HG03175 (cell line): ENCODE results near the gene ALPG.
"Not testable (repeated sequence)": the region's sequence is repeated elsewhere in the genome, so short reads cannot be mapped to it uniquely, and the experiment has no call there.

Source experiments
- ATAC-seq: cut with Tn5 transposase; IDR thresholded peaks from one replicate; pipeline ENCODE4 v1.9.1; 2021; ENCODE audit warnings: mild to moderate bottlenecking, moderate library complexity; ENCODE audit not compliant: unreplicated experiment

ALPG gene

GRCh38 chr2:232418466-232419244 is 12.0 kb downstream of the ALPG start:
- no peak for ATAC-seq

GRCh38 chr2:232419245-232420072 is 12.8 kb downstream of the ALPG start:
- ATAC-seq = no peak

GRCh38 chr2:232420073-232420454 is 13.4 kb downstream of the ALPG start:
- ATAC-seq = no peak

- no peak for ATAC-seq
These were observed 14.0 kb downstream of the ALPG start for GRCh38 chr2:232420463-232421188.

- no peak for ATAC-seq
These were observed 14.6 kb downstream of the ALPG start for GRCh38 chr2:232421189-232421785.

- ATAC-seq = no peak
These were observed 15.4 kb downstream of the ALPG start for GRCh38 chr2:232422051-232422450.

GRCh38 chr2:232422996-232423395 is 16.4 kb downstream of the ALPG start:
- not testable (repeated sequence) for ATAC-seq

GRCh38 chr2:232423407-232423806 is 16.8 kb downstream of the ALPG start:
- not testable (repeated sequence) for ATAC-seq

- no peak for ATAC-seq
These were observed 25.3 kb downstream of the ALPG start for GRCh38 chr2:232431705-232432590.

- ATAC-seq = no peak
These were observed 26.0 kb downstream of the ALPG start for GRCh38 chr2:232432598-232433184.

GRCh38 chr2:232433622-232434021 is 27.0 kb downstream of the ALPG start:
- not testable (repeated sequence) for ATAC-seq

- ATAC-seq = no peak
These were observed 27.4 kb downstream of the ALPG start for GRCh38 chr2:232434091-232434490.

- ATAC-seq = no peak
These were observed 28.1 kb downstream of the ALPG start for GRCh38 chr2:232434563-232435374.

GRCh38 chr2:232435375-232435648 is 28.7 kb downstream of the ALPG start:
- ATAC-seq = no peak

- ATAC-seq = no peak
These were observed 29.2 kb downstream of the ALPG start for GRCh38 chr2:232435805-232436204.

GRCh38 chr2:232436381-232437194 is 29.9 kb downstream of the ALPG start:
- no peak for ATAC-seq

GRCh38 chr2:232437195-232437571 is 30.5 kb downstream of the ALPG start:
- ATAC-seq = no peak

- no peak for ATAC-seq
These were observed 31.4 kb downstream of the ALPG start for GRCh38 chr2:232438091-232438490.
